MCF 10A (cell line): ENCODE results near the gene DIO1. TPM values are rescaled to one million over a fixed set of nuclear protein-coding genes. Genes with fewer than 3 reads are reported as not detected.

ENCODE experiments used
- BruUV-seq: library from RNA; stranded (reverse); fragments of 400-500 nt; replicated peaks from 2 replicates; lab custom pipeline; 2021; lab: Mats Ljungman, UMichigan
- CTCF ChIA-PET: fragments of 300-600 bp; sonication (Branson Sonifier 250); formaldehyde crosslinking; extraction: SDS; loops from one replicate; lab custom pipeline; 2021; ENCODE audit warnings: antibody characterized with exemption, inconsistent platforms; lab: Yijun Ruan, JAX
- POLR2A ChIA-PET: fragments of 300-600, 350-650 bp; sonication (Branson Sonifier 250); formaldehyde crosslinking; extraction: SDS; loops from one replicate; lab custom pipeline; 2020; ENCODE audit warnings: antibody characterized with exemption, inconsistent platforms; lab: Yijun Ruan, JAX
- DNase-seq: peaks from one replicate; pipeline ENCODE4 v3.0.0-alpha.2; 2018; ENCODE audit not compliant: unreplicated experiment
- H3K27ac Mint-ChIP-seq: one replicate; pipeline ENCODE4 v1.8.0; 2022; ENCODE audit warnings: mild to moderate bottlenecking, low read depth, mixed read lengths; ENCODE audit not compliant: unreplicated experiment
- H3K27me3 Mint-ChIP-seq: one replicate; pipeline ENCODE4 v1.8.0; 2022; ENCODE audit warnings: mixed read lengths; ENCODE audit not compliant: insufficient read depth, unreplicated experiment
- H3K36me3 Mint-ChIP-seq: one replicate; pipeline ENCODE4 v1.8.0; 2022; ENCODE audit warnings: mild to moderate bottlenecking, moderate library complexity, mixed read lengths; ENCODE audit not compliant: insufficient read depth, unreplicated experiment
- H3K4me1 Mint-ChIP-seq: one replicate; pipeline ENCODE4 v1.8.0; 2022; ENCODE audit warnings: mixed read lengths; ENCODE audit not compliant: insufficient read depth, unreplicated experiment
- H3K4me3 Mint-ChIP-seq: one replicate; pipeline ENCODE4 v1.8.0; 2022; ENCODE audit warnings: mild to moderate bottlenecking, moderate library complexity, mixed read lengths; ENCODE audit not compliant: unreplicated experiment
- H3K9me3 Mint-ChIP-seq: one replicate; pipeline ENCODE4 v1.8.0; 2022; ENCODE audit warnings: mixed read lengths; ENCODE audit not compliant: unreplicated experiment
- CTCF ChIP-seq: fragments of 200-600 bp; IDR thresholded peaks from one replicate; pipeline ENCODE4 v1.8.0; 2022; ENCODE audit warnings: antibody characterized with exemption, mild to moderate bottlenecking; ENCODE audit not compliant: unreplicated experiment
- intact Hi-C: fragments of 100-400 bp; cut with micrococcal nuclease; formaldehyde crosslinking; loops from 2 replicates; pipeline ENCODE4 v1.14.1; 2022
- total RNA-seq: library from RNA; stranded (reverse); gene quantifications from 2 replicates; pipeline ENCODE4 v1.2.3, GENCODE V29; 2022

The DIO1 gene
- total RNA-seq, 1 experiment from 2014 or later = not detected

GRCh38 chr1:53946252-53947171 is 52.5 kb downstream of the DIO1 start, which contains the start of gene LRRC42:
LRRC42 (plus strand) TSS chr1:53946350; CDS start chr1:53952000, 5,650 bp downstream.
- BruUV-seq = no TSS peak
- ChIA-PET POLR2A (interaction anchor here (0.6 to 3.2 kb wide), 17 partner anchors 10 to 541 kb away, joined by 3 to 35 read pairs (median 12); partner anchors contain the start of genes TCEANC2, TMEM59 and YIPF1), CTCF (interaction anchor here (0.6 to 5.9 kb wide), 14 partner anchors 10 to 102 kb away, joined by 3 to 59 read pairs (median 6); no protein-coding TSS in a partner anchor)
- Mint-ChIP-seq H3K4me3 (peak within 1 kb of the TSS; percentile 85), H3K9me3 (no peaks in the 10 kb centered on the region), H3K4me1 (peaks cover 36% of the 10 kb centered on the region), H3K36me3 (peaks cover 12% of the 10 kb centered on the region), H3K27me3 (no peaks in the 10 kb centered on the region), H3K27ac (peak within 1 kb of the TSS; percentile 75)
- intact Hi-C loops = no loop called here
- no peak for DNase-seq
- TF ChIP-seq CTCF = peak; percentile 16

- Mint-ChIP-seq H3K9me3 (no peaks in the 10 kb centered on the region), H3K36me3 (peaks cover 20% of the 10 kb centered on the region), H3K27ac (peak overlapping the region; percentile 75), H3K27me3 (no peaks in the 10 kb centered on the region), H3K4me1 (peaks cover 35% of the 10 kb centered on the region), H3K4me3 (peak overlapping the region; percentile 85)
- BruUV-seq = no TSS peak
- ChIA-PET CTCF (interaction anchor here (0.6 to 5.9 kb wide), 14 partner anchors 9 to 1179 kb away, joined by 3 to 59 read pairs (median 4); no protein-coding TSS in a partner anchor), POLR2A (interaction anchor here (0.7 to 2.0 kb wide), 5 partner anchors 9 to 105 kb away, joined by 4 to 17 read pairs (median 6); partner anchors contain the start of genes TMEM59 and YIPF1)
- DNase-seq = no peak
- intact Hi-C loops = no loop called here
- no peak for TF ChIP-seq CTCF
Observed at GRCh38 chr1:53947172-53947907, 53.4 kb downstream of the DIO1 start.

- H3K27ac Mint-ChIP-seq = no peak overlapping the region
- H3K4me1 Mint-ChIP-seq = peaks cover 26% of the 10 kb centered on the region
- intact Hi-C loops = no loop called here
- no TSS peak for BruUV-seq
- ChIA-PET CTCF (interaction anchor here (0.5 to 5.9 kb wide), 12 partner anchors 8 to 1178 kb away, joined by 3 to 59 read pairs (median 4); no protein-coding TSS in a partner anchor), POLR2A (interaction anchor here (1.5 to 2.0 kb wide), 3 partner anchors 8 to 104 kb away, joined by 6 to 17 read pairs (median 13); partner anchors contain the start of genes TMEM59 and YIPF1)
- no peaks in the 10 kb centered on the region for H3K27me3 Mint-ChIP-seq
- no peak for TF ChIP-seq CTCF
- peaks cover 29% of the 10 kb centered on the region for H3K36me3 Mint-ChIP-seq
- no peak for DNase-seq
- H3K9me3 Mint-ChIP-seq = no peaks in the 10 kb centered on the region
- H3K4me3 Mint-ChIP-seq = peak overlapping the region; percentile 85
Observed at GRCh38 chr1:53948291-53948690, 54.3 kb downstream of the DIO1 start.
